Measurements from ENCODE around the gene PPP1R3E.

The PPP1R3E gene

DNA sequence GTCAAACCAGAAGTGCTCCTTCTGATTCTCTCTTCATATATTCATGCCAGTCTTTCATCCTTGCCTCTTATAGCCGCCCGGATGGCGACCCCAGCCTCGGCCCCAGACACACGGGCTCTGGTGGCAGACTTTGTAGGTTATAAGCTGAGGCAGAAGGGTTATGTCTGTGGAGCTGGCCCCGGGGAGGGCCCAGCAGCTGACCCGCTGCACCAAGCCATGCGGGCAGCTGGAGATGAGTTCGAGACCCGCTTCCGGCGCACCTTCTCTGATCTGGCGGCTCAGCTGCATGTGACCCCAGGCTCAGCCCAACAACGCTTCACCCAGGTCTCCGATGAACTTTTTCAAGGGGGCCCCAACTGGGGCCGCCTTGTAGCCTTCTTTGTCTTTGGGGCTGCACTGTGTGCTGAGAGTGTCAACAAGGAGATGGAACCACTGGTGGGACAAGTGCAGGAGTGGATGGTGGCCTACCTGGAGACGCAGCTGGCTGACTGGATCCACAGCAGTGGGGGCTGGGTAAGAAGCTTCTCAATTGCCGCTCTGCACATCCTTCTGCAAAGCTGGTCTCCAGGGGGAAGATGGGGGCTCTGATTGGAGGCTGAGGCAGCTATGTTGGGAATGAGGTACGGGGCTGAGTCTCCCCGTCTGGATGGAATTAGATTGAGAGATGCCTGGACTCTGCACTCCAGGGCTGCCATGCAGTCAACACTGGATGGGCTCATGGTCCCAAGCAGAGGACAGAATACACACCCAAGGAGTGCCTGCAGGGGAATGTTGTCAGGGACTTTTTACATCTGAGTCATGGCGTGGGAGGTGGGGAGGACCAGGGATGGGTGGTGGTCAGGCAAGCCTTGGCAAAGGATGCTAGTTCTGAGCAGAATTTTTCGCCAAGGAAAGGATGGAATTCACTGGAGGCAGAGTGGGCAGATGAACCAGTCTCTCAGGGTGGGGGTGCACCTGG lies 5.3 kb upstream of the PPP1R3E start:
- no peaks in the 10 kb centered on the region for H3K27me3 Mint-ChIP-seq
- H3K27ac Mint-ChIP-seq = peak overlapping the region; percentile 86
- peak overlapping the region; percentile 78 for H3K4me3 Mint-ChIP-seq
- no peaks in the 10 kb centered on the region for H3K9me3 Mint-ChIP-seq
- ATAC-seq = no peak
- peaks cover 22% of the 10 kb centered on the region for H3K36me3 Mint-ChIP-seq
- H3K4me1 Mint-ChIP-seq = peaks cover 41% of the 10 kb centered on the region

DNA sequence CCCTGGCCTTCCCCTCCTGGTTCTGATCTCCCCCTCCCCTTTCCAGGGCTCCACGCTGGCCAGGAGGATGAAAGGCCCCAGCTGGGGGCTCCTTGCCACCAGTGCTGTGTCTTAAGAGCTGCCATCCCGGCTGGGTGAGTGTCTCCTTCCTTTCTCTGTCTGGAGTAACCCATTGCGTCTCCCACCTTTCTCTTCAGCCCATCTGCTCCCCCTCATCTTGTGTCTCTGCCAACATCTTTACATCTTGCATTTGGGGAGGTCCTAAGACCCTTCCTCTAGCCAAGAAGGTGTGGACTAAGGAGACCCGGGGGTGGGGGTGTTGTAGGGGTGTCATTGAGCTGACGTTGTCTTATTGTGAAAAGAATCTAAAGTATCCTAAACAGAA lies 4.5 kb upstream of the PPP1R3E start:
- Mint-ChIP-seq H3K27ac (peak overlapping the region; percentile 86), H3K36me3 (peaks cover 17% of the 10 kb centered on the region), H3K27me3 (no peaks in the 10 kb centered on the region), H3K4me1 (peaks cover 45% of the 10 kb centered on the region), H3K4me3 (peak overlapping the region; percentile 78), H3K9me3 (no peaks in the 10 kb centered on the region)
- no peak for ATAC-seq

DNA sequence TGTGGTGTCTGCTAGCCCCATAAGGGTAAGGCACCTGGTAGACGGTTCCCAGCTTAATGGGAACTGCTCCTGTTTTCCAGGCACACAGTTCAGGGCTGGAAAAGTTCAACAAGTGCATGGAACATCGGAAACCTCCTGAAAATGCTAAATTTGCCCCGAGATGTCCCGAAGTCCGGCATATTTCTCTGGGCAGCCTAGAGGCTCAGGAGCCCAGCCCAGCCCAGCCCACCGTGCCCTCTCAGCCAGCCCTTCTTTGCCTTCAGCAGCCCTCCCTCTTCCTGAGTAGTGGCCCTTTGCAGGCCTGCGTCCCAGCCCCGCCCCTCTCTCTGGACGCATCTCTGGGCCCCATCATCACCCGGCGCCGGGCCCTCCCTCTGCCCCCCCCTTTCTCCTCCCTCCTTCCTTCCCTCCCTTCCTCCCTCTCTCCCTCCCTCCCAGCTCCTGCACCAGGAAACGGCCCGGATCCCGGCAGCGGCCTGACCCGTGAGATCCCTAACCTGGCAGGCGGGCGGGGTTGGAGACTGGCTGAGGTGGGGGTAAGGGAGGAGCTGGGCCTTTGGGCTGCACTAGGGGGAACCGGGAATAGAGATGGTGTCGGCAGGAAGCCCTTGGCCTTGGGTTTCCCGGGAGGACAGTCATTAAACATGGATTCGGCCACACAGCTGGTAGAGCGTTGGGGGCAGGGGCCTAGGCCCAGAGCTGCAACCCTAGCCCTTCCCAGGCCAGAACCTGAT lies 3.9 kb upstream of the PPP1R3E start, which contains the start of gene BCL2L2:
BCL2L2 (plus strand) TSS at position 422 of the 734 bp plus-strand sequence. CDS start 935 bp downstream, outside the sequence.
- H3K9me3 Mint-ChIP-seq = no peaks in the 10 kb centered on the region
- peaks cover 45% of the 10 kb centered on the region for H3K4me1 Mint-ChIP-seq

DNA sequence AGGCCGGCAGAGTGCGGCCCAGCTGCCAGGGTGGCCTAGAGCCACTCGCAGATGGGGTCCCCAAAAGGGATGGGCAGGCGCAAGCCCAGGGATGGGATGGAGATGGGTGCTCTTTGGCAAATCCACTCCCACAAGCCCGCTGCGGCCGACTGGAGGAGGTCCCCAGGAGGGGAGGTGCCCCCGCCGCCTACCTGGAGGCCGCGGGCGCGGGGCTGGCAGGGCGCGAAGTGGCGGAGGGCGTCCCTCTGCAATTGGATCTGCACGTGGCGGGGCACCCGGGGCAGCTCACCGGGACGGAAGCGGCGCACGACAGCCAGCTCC lies 730 bp downstream of the PPP1R3E start:
- Mint-ChIP-seq H3K27ac (peak overlapping the region; percentile 91), H3K4me1 (peaks cover 37% of the 10 kb centered on the region), H3K9me3 (no peaks in the 10 kb centered on the region), H3K36me3 (peaks cover 2% of the 10 kb centered on the region), H3K27me3 (no peaks in the 10 kb centered on the region), H3K4me3 (peak overlapping the region; percentile 92)
- ATAC-seq = peak; percentile 44

More for the DNA sequence above, 3.9 kb upstream of the PPP1R3E start, which contains the start of gene BCL2L2:
- peak within 1 kb of the TSS; percentile 78 for H3K4me3 Mint-ChIP-seq
- ATAC-seq = peak; percentile 21
- H3K27ac Mint-ChIP-seq = peak within 1 kb of the TSS; percentile 86
- H3K36me3 Mint-ChIP-seq = peaks cover 16% of the 10 kb centered on the region
- H3K27me3 Mint-ChIP-seq = no peaks in the 10 kb centered on the region

DNA sequence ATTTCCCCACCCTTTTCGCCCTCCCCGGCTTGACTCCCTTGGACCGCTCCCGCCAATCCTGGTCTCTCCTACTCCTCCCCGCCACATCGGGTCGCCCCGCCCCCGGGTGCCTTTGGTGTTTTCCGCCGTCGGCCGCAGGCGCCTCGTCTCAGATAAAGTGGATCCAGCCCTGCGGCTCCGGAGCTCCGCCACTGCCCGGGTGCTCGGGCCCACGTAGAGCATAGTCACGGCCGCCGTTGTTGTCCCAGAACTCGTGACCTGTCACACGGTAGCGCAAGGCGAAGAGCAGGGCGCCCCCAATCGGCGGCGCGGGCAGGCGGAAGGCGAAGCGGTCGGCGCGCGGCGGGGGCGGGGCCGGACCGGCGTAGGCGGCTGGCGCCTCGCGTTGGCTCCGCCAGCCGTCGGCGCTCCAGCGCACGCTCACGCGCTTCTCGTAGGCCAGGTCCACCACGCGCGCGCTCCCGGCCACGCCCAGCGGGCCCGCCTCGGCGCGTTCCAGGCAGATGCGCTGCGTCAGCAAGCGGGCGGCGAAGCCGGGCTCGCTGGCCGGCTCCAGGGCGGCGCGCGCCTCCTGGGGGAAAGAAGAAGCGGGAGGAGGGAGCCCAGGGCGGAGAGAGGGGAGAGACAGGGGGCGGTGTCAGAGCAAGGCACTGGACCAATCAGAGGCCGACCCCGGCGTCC lies 1.2 kb downstream of the PPP1R3E start:
- peaks cover 33% of the 10 kb centered on the region for H3K4me1 Mint-ChIP-seq
- ATAC-seq = peak; percentile 93
- H3K27me3 Mint-ChIP-seq = no peaks in the 10 kb centered on the region
- H3K9me3 Mint-ChIP-seq = no peaks in the 10 kb centered on the region
- peak overlapping the region; percentile 91 for H3K27ac Mint-ChIP-seq
- peak overlapping the region; percentile 95 for H3K4me3 Mint-ChIP-seq
- H3K36me3 Mint-ChIP-seq = peaks cover 7% of the 10 kb centered on the region

DNA sequence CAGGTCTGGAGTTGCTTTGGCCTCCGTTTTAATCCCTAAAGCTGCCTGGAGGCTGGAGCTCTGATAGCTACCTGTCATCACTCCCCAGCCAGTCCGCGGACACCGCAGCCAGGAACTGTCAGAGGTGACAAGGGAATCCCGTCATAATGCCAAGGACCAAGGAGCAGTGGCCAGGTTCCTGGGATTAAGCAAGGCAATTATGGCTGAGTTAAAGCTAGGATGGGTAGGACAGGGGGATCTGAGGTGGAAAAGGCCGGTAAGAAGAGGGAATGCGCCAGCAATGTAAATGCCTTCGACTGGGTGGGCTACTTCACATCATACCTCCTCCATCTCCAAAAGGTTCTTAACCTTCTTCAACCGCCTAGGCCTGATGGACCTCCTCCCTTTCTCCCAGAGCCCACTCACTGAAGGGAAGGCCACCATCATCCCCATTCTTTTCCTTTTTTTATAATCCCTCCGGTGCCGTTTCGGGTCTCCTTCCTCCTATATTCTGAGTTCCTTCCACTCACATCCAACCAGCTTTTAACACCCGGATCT lies 1.9 kb downstream of the PPP1R3E start:
- Mint-ChIP-seq H3K4me1 (peaks cover 27% of the 10 kb centered on the region), H3K27ac (peak overlapping the region; percentile 91), H3K9me3 (no peaks in the 10 kb centered on the region), H3K36me3 (peaks cover 7% of the 10 kb centered on the region), H3K4me3 (peak overlapping the region; percentile 95), H3K27me3 (no peaks in the 10 kb centered on the region)
- no peak for ATAC-seq

DNA sequence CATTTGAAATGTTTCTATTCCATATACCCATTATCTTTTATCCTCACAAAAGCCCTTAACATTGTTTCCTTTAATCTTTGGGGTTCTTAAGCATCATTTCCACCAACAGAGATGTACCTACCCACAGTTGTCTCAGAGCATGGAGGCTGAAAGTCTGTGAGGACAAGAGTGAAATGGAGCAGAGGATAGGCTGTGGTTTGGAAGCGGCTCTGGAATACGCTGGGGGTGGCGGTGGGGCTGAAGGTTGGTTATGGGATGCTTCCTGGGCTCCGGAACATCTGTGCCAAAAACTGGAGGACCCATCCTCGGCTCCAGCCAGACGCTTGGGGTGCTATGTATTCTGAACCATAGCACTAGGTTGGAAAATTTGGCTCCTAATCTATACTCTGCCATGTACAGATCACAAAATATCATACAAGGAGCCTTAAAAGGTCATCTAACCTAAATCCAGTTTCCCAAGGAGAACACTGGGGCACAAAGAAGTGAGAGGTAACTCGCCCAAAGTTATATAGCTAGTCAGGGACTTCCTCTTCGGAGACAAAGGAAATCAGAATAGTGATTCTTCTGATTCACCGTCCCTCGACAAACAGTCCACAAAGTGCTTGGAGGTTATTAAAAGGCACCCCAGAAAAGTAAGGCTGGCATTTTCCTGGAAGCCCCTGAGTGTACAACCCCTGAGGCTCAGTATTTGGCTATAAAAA lies 2.5 kb downstream of the PPP1R3E start:
- Mint-ChIP-seq H3K36me3 (peaks cover 7% of the 10 kb centered on the region), H3K4me3 (peak overlapping the region; percentile 95), H3K9me3 (no peaks in the 10 kb centered on the region), H3K27ac (peak overlapping the region; percentile 91), H3K27me3 (no peaks in the 10 kb centered on the region), H3K4me1 (peaks cover 27% of the 10 kb centered on the region)
- ATAC-seq = no peak

DNA sequence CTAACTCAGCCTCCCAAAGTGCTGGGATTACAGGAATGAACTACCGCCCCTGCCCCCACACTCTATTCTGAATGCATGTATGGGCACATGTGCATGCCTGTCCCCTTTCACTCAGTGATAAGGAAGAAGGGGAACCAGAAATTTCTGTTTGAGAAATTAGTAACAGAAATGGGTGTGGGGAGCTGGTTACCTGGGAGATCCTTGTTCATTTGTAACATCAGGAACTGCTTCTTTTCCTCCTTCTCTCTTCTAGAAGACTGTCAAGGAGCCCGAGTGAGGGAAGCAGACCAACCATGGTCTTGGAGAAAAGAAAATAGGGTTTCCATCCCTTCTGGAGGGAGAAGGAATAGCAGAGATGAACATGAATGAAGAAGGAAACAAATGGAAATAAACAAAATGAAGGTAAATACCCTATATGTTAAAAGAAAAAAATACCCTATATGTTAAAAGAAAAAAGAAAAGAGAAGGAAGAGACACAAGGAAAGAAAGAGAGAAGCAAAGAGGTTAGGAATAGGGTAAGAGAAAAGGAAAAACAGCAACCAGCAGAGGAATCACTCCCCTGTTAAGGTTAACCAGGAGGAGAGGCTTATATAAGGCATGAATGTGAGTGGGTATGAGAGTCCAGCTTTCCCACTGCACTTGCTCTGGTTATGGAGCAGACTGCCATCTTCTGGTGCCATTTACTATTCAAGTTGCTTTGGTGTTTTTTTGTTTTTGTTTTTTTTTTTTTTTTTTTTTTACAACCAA lies 3.3 kb downstream of the PPP1R3E start:
- no peaks in the 10 kb centered on the region for H3K9me3 Mint-ChIP-seq
- ATAC-seq = no peak
- no peaks in the 10 kb centered on the region for H3K27me3 Mint-ChIP-seq
- H3K4me1 Mint-ChIP-seq = peaks cover 35% of the 10 kb centered on the region
- peak overlapping the region; percentile 91 for H3K27ac Mint-ChIP-seq
- H3K4me3 Mint-ChIP-seq = no peak overlapping the region
- H3K36me3 Mint-ChIP-seq = peaks cover 7% of the 10 kb centered on the region

DNA sequence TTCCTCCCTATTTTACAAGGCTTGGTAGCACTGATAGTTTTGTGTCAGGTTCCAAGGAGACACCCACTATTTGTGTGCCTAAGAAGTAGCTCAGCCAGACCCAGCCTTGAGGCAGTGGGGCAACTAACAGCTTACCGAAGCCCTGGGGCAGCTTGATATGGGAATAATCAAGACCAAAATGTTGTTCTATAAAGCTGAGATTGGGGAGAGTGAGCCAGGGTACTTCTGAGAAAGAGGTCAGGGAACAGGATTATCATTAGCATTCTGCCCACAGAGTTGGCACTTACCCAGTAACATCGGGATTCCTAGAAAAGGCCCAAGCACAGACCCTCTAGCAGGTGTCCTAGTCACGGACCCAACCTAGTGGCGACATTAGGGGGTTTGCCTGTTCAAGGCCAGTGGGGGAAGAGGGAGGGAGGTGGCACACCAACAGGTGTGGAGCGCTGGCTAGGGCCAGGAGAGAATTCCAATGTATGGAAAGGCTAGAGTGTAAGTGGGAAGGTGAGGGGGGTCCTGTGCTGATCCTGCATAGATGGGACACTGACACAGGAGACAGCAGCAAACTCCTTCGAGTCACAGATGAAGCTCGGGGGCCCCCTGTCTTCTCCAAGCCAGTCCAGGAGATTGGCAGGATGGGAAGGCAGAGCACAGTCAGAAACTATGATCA lies 4.9 kb downstream of the PPP1R3E start:
- peaks cover 36% of the 10 kb centered on the region for H3K4me1 Mint-ChIP-seq
- ATAC-seq = no peak
- no peak overlapping the region for H3K27ac Mint-ChIP-seq
- no peaks in the 10 kb centered on the region for H3K27me3 Mint-ChIP-seq
- no peaks in the 10 kb centered on the region for H3K9me3 Mint-ChIP-seq
- H3K36me3 Mint-ChIP-seq = peaks cover 7% of the 10 kb centered on the region
- no peak overlapping the region for H3K4me3 Mint-ChIP-seq

DNA sequence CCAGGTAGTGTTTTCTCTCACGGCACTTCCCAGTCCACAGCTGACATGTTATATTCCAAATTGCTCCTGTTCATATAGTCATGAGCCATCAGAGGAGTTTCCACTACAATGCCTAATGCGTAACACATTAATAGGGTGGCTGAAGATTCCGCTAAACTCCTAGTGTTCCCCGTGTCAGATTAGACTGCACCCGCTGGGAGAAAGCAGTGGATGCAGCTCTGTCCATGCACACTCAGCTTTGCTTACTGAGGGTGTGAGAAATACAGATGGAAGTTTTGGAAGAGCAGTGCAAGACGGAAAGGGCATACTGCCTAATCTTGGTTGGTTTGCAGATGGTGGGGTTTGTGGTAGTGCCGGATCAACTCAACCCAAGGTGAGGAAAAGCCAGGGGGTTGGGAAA lies 5.6 kb downstream of the PPP1R3E start:
- ATAC-seq = no peak
- Mint-ChIP-seq H3K27me3 (no peaks in the 10 kb centered on the region), H3K4me1 (peaks cover 33% of the 10 kb centered on the region), H3K36me3 (peaks cover 7% of the 10 kb centered on the region), H3K9me3 (no peaks in the 10 kb centered on the region), H3K4me3 (no peak overlapping the region), H3K27ac (no peak overlapping the region)

DNA sequence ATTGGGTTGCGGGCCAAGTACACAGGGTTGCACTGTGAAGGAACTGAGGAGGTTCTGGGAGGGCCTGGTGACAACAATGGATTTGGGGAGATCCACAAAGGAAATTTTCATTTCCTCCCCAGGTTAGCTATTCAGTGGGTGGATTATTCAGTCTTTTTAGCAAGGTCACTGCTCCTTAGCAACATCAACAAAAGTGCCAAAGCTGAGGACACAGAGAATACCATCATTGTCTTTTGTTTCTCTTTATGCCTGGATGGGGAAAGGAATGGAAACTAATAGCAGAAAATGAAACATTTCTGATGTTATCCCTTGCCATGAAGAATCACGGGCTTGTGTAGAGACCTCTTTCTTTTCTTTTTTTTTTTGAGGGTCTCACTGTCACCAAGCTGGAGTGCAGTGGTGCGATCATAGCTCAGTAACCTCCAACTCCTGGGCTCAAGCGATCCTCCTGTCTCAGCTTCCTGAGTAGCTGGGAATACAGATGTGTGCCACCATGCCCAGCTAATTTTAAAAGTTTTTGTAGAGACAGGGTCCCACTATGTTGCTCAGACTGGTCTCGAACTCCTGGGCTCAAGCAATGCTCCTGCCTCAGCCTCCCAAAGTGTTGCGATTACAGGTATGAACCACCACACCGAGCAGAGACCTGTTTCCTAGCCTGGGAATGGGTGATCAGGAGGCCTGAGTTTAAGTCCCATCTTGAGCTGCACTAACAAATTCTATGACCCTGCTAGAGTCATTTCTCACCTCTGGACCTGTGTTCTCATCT lies 6.5 kb downstream of the PPP1R3E start:
- H3K9me3 Mint-ChIP-seq = no peaks in the 10 kb centered on the region
- H3K27ac Mint-ChIP-seq = no peak overlapping the region
- H3K36me3 Mint-ChIP-seq = peaks cover 7% of the 10 kb centered on the region

DNA sequence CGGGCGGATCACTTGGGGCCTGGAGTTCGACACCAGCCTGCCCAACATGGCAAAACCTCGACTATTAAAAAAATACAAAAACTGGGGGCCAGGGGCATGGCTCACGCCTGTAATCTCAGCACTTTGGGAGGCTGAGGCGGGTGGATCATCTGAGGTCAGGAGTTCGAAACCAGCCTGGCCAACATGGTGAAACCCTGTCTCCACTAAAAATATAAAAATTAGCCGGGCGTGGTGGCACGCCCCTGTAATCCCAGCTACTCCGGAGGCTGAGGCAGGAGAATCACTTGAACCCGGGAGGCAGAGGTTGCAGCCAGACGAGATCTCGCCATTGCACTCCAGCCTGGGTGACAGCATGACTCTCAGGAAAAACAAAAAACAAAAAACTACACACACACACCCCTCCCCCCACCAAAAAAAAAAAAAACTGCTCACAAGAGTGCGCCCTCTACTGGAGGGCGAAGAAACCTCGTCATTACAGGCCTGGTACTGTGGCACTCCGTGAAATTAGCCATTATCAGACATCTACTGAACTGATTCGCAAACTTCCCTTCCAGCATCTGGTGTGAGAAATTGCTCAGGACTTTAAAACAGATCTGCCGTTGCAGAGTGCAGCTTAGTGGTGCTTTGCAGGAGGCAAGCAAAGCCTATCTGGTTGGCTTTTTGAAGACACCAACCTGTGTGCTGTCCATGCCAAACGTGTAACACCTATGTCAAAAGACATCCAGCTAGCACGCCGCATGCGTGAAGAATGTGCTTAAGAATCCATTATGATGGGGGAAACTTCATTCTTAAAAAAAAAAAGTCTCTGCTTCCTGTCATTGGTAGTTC lies 7.7 kb downstream of the PPP1R3E start:
- peaks cover 22% of the 10 kb centered on the region for H3K4me1 Mint-ChIP-seq
- peak; percentile 77 for ATAC-seq
- H3K9me3 Mint-ChIP-seq = no peaks in the 10 kb centered on the region
- no peaks in the 10 kb centered on the region for H3K27me3 Mint-ChIP-seq
- peak overlapping the region; percentile 11 for H3K4me3 Mint-ChIP-seq
- H3K36me3 Mint-ChIP-seq = peaks cover 7% of the 10 kb centered on the region
- H3K27ac Mint-ChIP-seq = no peak overlapping the region

More for the DNA sequence above, 6.5 kb downstream of the PPP1R3E start:
- peaks cover 33% of the 10 kb centered on the region for H3K4me1 Mint-ChIP-seq
- no peak for ATAC-seq
- no peak overlapping the region for H3K4me3 Mint-ChIP-seq
- no peaks in the 10 kb centered on the region for H3K27me3 Mint-ChIP-seq

Measured in stimulated activated memory B cell treated with anti-CD40 and anti-IgM and Interleukin-4, amounts not matched to agents 10 μg/mL and 1 μg/mL and 100 μg/mL, for 72 hours (primary cell).